ENCODE data around the gene UBE4B.

DNA sequence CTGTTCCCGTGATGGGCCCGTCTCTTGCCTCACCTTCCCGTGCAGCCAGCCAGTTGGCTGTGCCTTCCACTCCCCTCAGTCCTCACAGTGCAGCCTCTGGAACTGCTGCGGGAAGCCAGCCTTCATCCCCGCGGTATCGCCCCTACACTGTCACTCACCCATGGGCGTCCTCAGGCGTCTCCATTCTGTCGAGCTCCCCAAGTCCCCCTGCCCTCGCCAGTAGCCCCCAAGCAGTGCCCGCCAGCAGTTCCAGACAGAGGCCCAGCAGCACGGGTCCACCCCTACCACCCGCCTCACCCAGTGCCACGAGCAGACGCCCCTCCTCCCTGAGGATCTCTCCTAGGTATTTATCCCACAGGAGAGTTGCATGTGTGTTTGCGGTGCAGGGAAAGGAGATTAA is 73.5 kb downstream of the UBE4B start:
- TF ChIP-seq CHD1 (IDR thresholded peaks at IDR 0.05; ENCODE audit: low read depth, low read length) (no peak), MXI1 (IDR thresholded peaks at IDR 0.05; ENCODE audit: borderline replicate concordance, low read depth, low read length) (no peak), POLR2A (IDR thresholded peaks at IDR 0.05; ENCODE audit: low read depth, low read length) (no peak), RFX5 (IDR thresholded peaks at IDR 0.05; ENCODE audit: low read depth, low read length) (no peak), MAZ (IDR thresholded peaks at IDR 0.05; ENCODE audit: borderline replicate concordance, low read depth, low read length) (no peak)
- TF ChIP-seq, protein P1, sequence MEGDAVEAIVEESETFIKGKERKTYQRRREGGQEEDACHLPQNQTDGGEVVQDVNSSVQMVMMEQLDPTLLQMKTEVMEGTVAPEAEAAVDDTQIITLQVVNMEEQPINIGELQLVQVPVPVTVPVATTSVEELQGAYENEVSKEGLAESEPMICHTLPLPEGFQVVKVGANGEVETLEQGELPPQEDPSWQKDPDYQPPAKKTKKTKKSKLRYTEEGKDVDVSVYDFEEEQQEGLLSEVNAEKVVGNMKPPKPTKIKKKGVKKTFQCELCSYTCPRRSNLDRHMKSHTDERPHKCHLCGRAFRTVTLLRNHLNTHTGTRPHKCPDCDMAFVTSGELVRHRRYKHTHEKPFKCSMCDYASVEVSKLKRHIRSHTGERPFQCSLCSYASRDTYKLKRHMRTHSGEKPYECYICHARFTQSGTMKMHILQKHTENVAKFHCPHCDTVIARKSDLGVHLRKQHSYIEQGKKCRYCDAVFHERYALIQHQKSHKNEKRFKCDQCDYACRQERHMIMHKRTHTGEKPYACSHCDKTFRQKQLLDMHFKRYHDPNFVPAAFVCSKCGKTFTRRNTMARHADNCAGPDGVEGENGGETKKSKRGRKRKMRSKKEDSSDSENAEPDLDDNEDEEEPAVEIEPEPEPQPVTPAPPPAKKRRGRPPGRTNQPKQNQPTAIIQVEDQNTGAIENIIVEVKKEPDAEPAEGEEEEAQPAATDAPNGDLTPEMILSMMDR (conservative IDR thresholded peaks at IDR 0.05; ENCODE audit: low read depth, low read length) = no peak
- TF ChIP-seq, protein P2, sequence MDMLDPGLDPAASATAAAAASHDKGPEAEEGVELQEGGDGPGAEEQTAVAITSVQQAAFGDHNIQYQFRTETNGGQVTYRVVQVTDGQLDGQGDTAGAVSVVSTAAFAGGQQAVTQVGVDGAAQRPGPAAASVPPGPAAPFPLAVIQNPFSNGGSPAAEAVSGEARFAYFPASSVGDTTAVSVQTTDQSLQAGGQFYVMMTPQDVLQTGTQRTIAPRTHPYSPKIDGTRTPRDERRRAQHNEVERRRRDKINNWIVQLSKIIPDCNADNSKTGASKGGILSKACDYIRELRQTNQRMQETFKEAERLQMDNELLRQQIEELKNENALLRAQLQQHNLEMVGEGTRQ (IDR thresholded peaks at IDR 0.05; ENCODE audit: low read depth, low read length) = no peak
